Activated CD8-positive, alpha-beta memory T cell treated with anti-CD3 and anti-CD28 coated beads for 48 hours (primary cell): ENCODE data around the gene HDAC7.
A peak's percentile ranks its signal among the peaks of the same experiment; 100 is the strongest.

Source experiments
- DNase-seq, 3 experiments: peaks; one replicate each; pipeline ENCODE4 v3.0.0-alpha.2; 2020; ENCODE audit warnings: low read depth in 2 of 3, low spot score in 2 of 3

The HDAC7 gene

GRCh38 chr12:47779943-47780504, 39.7 kb downstream of the HDAC7 start:
- DNase-seq, result no peak

DNA sequence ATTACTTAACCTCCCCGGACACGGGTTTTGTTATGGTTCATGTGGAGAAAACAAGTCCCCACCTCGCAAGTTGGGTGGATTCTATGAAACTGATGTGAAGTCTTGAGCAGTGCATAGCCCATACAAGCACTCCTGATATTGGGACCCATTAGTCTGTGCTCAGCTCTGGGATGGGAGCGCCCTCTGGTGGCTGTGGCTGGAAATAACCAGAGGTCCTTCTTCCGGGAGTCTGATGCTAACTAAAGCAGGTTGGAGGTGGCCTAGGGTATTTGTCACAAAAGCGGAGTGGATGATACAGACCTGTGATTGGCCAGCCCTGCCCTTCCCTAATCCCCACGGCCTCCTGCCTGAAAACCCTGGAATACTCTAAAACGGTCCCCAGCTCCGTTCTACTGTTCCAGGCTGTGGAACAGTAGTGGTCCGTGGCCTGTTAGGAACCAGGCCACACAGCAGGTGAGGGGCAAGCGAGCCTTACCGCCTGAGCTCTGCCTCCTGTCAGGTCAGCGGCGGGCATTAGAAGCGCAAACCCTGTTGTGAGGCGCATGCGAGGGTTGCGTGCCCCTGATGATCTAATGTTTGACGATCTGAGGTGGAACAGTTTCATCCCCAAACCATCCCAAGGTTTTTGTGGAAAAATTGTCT, 40.3 kb downstream of the HDAC7 start:
- DNase-seq, result peak; percentile 74 to 96 (median 96)

DNA sequence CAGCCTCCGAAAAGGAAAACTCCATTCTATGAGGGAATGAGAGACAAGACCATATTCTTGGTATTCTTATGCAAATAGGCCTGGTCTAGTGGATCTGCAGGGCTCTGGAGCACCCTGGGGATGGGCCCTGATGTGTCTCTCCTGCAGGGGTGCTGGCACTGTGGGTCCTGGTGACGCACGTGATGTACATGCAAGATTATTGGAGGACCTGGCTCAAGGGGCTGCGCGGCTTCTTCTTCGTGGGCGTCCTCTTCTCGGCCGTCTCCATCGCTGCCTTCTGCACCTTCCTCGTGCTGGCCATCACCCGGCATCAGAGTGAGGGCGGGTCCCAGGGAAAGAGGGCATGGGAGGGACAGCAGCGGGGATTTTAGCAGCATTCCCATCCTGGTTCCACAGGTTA, 40.8 kb downstream of the HDAC7 start:
- no peak for DNase-seq

DNA sequence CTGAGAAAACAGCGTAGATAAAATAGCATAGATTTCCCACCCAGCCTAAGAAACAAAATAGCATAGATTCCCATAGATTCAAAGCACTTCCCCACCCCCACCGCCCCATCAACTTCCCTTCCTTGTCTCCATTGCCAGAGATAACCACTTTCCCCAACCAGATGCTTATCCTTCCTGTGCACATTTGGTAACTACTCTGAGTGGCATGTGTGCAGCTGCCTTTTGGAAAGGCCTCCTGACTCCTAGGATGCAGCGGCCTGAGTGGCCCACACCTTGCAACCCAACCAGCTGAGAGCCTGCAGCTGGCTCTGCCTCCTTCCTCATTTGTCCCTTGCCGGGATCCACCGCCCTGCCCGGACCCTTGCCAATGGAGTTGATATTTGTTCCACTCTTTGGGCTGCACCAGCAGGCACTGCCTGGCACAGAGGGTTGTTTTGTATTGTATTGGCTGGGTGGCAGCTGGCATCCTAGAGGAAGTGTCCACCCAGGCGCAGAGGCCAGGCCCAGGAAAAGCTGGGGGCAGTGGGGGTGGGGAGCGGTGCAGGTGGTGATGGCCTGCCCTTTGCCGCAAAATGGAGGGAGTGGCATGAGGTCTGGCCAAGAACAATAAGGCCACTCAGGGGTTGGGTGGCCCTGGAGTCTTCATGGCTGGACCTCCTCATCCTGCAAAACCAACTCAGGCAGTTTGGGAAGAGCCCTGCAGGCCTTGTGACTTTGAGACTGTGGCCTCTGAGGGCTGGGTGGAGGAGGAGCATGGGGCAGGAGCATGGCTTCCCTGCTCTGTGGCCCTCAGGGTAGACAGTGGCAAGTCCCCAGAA, 41.8 kb downstream of the HDAC7 start:
- no peak for DNase-seq

GRCh38 chr12:47777151-47777550, 42.6 kb downstream of the HDAC7 start:
- DNase-seq, result no peak

DNA sequence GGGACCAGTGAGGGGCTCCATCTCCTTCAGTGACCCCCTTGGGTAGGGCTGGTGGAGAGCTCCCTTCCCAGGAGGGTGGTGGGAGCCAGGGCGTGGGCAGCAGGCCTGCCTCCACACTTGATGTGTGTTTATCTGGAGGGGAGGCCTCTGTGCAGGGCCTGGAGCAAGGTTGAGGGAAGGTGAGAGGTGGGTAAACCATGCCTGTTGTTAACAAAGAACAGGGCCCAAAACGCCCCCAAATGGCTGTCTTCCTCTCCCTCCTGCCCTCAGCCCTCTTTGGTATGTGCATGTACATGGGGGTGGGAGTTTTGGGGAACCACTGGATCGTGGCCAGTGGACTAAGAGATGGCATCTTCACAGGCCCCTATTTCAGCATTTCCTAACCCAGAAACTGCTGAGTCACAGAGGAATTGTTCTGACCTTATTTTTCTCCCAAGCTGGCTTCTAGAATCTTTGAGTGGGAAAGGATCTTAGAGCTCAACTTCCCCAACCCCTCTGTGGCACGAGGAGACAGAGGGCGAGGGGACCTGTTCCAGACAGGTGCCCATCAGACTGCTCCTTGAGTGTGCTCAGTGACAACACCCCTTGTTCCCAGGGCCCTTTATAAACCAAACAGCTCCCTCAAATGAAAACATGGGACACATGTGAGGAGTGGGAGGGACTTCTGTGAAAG, 43.1 kb downstream of the HDAC7 start:
- no peak for DNase-seq

DNA sequence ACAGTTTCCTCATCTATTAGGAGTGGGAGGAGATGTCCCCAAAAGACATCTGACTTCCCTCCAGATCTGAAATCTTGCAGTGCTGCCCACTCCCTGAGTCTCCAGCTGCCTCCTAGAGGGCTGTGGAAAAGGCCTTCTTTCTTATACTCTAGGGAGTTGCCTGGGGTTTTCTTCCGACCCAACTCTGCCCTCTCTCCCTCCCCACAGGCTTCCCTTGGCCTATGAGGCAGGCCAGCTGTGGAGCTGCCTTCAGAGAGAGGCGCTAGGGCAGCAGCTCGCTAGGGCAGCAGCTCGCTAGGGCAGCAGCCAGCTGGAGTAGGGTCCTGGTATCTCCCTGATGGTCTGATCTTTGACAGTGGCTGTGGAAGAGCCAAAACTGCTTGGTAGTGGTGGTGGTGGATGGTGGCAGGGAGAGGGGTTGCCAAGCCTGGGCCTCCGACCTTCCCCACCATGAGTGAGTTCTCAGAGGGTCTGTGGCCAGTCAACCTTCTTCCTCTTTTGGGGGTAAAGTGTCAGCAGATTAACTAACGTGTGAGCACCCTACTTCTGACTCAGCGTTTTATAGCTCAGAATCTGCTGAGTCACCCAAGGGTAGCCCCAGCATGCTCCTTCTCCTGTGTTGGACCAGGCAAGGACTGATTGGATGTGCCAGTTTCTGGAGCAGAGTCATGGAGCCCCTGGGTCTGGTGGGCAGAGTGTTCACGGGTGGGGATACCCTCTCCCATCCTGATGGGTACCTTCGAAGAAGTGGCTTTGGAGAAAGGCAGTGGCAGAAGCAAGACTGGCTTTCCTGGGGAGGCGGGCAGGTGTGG, 44.4 kb downstream of the HDAC7 start:
- DNase-seq, result no peak

- no peak for DNase-seq
Observed at GRCh38 chr12:47774663-47775062, 45.0 kb downstream of the HDAC7 start.

DNA sequence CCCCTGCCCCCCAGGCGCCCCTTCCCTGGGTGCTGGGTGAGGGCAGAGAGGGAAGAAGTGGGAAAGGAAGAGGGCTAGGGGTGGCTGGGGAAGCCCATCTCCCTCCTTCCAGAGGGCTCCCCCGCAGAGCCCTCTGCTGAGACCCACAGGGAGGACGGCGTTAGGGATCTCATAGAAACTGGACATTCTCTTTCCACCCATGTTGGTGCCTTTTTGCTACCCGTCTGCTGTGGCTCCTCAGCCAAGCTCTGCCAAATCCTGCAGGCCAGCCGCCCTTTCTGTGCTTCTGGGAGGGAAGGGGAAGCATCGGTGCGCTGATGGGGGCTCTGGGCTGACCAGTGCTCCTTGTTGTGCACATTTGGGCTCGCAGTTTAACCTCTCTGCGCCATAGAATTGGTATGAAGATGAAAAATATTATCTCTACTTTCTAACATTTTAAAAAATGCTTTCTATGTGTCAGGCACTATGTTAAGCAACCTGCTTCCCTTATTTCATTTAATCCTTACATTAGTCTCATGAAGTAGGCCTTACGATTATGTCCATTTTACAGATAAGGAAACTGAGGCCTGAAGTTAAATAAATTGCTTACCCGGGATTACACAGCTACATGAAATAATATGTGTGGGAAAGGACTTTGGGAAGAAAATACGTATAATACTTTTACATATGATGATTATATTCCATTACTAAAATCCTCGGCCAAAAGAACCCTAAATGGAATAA, 45.7 kb downstream of the HDAC7 start:
- no peak for DNase-seq

DNA sequence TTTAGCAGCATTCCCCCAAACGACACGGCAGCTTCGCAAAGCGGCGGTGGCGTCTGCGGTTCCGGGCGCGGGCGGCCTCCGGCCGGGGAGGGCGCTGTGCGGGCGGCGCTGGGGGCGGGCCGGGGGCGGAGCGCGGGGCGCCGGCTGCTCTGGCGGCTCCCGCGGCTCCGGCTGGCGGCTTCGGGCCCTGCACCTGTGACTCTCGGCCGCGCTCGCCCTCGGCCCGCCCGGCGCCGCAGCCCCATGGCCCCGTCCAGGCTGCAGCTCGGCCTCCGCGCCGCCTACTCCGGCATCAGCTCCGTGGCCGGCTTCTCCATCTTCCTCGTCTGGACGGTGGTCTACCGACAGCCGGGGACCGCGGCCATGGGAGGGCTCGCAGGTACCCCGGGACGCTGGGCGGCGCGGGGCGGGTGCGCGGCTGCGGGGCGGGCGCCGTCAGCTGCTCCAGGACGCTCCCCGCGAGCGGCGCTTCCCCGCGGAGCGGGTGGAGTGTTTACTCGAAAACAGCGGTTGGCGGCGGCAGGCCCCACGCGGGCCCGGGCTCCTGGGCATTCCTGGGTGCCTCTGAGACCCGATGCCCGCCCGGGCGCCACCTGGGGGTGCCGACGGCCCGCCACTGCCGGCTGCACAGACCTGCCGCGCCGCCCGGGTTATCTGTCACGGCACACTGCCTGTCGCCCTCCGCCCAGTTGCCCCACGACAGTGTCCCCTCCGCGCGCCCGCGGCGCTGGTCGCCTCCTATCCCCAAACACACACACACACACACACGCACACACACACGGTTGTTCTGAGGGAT, 46.4 kb downstream of the HDAC7 start, which contains the start of gene SLC48A1:
TSS of gene SLC48A1 (plus strand) at position 177 of the 796 bp plus-strand sequence. CDS start at position 244, 67 bp downstream.
- peak in 1 of 3 experiments; percentile 43 for DNase-seq

GRCh38 chr12:47772738-47773061, 47.0 kb downstream of the HDAC7 start:
- no peak for DNase-seq

- no peak for DNase-seq
Observed at GRCh38 chr12:47772094-47772660, 47.5 kb downstream of the HDAC7 start.

DNA sequence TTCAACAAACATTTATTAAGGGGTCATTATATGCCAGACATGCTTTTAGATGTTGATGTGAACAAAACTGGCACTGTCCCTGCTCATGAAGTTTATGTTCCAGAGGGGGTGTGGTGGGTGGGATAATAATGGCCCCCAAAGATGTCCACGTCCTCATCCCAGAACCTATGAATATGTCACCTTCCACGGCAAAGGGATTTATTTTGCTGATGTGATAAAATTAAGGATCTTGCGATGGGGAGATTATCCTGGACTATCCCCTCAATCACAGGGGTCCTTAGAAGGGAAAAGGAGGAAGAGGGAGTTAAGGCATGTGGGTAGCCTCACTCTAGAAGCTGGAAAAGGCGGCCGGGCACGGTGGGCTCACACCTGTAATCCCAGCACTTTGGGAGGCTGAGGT, 48.4 kb downstream of the HDAC7 start:
- DNase-seq, result no peak

- no peak for DNase-seq
Observed at GRCh38 chr12:47770086-47770726, 49.5 kb downstream of the HDAC7 start.

GRCh38 chr12:47769234-47770085, 50.2 kb downstream of the HDAC7 start:
- DNase-seq, result no peak

- no peak for DNase-seq
Observed at GRCh38 chr12:47768323-47768811, 51.3 kb downstream of the HDAC7 start.

GRCh38 chr12:47767216-47767724, 52.4 kb downstream of the HDAC7 start:
- peak in 1 of 3 experiments; percentile 36 for DNase-seq
